HL-60 (cell line): ENCODE data around the gene CRABP1.

Experiments used
- DNase-seq, 2 experiments: peaks; one replicate each; pipeline ENCODE4 v3.0.0-alpha.2; 2010 to 2020; ENCODE audit warnings: low read depth in 1 of 2, low spot score in 1 of 2
- H3K27ac ChIP-seq: fragments of 250-450 bp; sonication (Bioruptor Pico); replicated peaks from 2 replicates; pipeline ENCODE4 v1.5.1; 2020; ENCODE audit warnings: mild to moderate bottlenecking, moderate library complexity
- H3K27me3 ChIP-seq: fragments of 250-450 bp; sonication (Bioruptor Pico); 2 replicates; pipeline ENCODE4 v1.5.1; 2021; ENCODE audit warnings: mild to moderate bottlenecking, moderate library complexity; ENCODE audit not compliant: insufficient read depth, poor library complexity, severe bottlenecking
- H3K4me3 ChIP-seq: replicated peaks from 2 replicates; pipeline ENCODE4 v1.5.1; 2011; ENCODE audit warnings: mild to moderate bottlenecking, control low read depth, low read length; ENCODE audit not compliant: insufficient read depth
- CTCF ChIP-seq: IDR thresholded peaks from one replicate; pipeline ENCODE4 v1.5.1; 2011; ENCODE audit warnings: low read length, control low read depth, inconsistent platforms; ENCODE audit not compliant: insufficient read depth
- GABPA ChIP-seq: IDR thresholded peaks from 2 replicates; pipeline ENCODE4 v1.6.1; 2012; ENCODE audit warnings: low read depth
- POLR2AphosphoS5 ChIP-seq: IDR thresholded peaks from 2 replicates; pipeline ENCODE4 v1.6.1; 2012; ENCODE audit warnings: low read depth
- REST ChIP-seq: IDR thresholded peaks from 2 replicates; pipeline ENCODE4 v1.6.1; 2012; ENCODE audit warnings: low read depth; ENCODE audit not compliant: insufficient replicate concordance
- SPI1 ChIP-seq: IDR thresholded peaks from 2 replicates; pipeline ENCODE4 v1.6.1; 2012; ENCODE audit warnings: low read depth, mild to moderate bottlenecking, borderline replicate concordance

The CRABP1 gene

GRCh38 chr15:78327466-78327865, 12.7 kb upstream of the CRABP1 start:
- Histone ChIP-seq H3K4me3 (no peak overlapping the region), H3K27ac (no peak overlapping the region), H3K27me3 (no peaks in the 10 kb centered on the region)
- no peak for TF ChIP-seq CTCF
- TF ChIP-seq REST, result no peak
- no peak for TF ChIP-seq POLR2AphosphoS5
- no peak for TF ChIP-seq SPI1
- no peak for TF ChIP-seq GABPA
- no peak for DNase-seq

GRCh38 chr15:78329625-78330024, 10.5 kb upstream of the CRABP1 start:
- Histone ChIP-seq H3K27me3 (no peaks in the 10 kb centered on the region), H3K4me3 (no peak overlapping the region), H3K27ac (no peak overlapping the region)
- TF ChIP-seq CTCF (no peak), GABPA (no peak), REST (no peak), SPI1 (no peak), POLR2AphosphoS5 (no peak)
- DNase-seq, result no peak

GRCh38 chr15:78334845-78335244, 5.3 kb upstream of the CRABP1 start:
- DNase-seq, result no peak
- peaks cover 12% of the 10 kb centered on the region for H3K27me3 ChIP-seq
- TF ChIP-seq POLR2AphosphoS5, result no peak
- TF ChIP-seq REST, result no peak
- no peak for TF ChIP-seq SPI1
- TF ChIP-seq GABPA, result no peak
- no peak for TF ChIP-seq CTCF
- H3K4me3 ChIP-seq, result no peak overlapping the region
- H3K27ac ChIP-seq, result no peak overlapping the region
